Heart left ventricle (tissue), 13 donors: ENCODE results near the gene GPR78.

Experiments
- CTCF ChIP-seq, 12 donors: fragments of 200-600 bp; sonication (generic) in 4 of 12; IDR thresholded peaks; one replicate each; pipeline versions ENCODE4 v1.5.0 to v1.8.0; 2018 to 2022; ENCODE audit warnings: antibody characterized with exemption in 12 of 12, mild to moderate bottlenecking in 5 of 12
- POLR2A ChIP-seq, 2 donors: fragments of 450-650 bp; IDR thresholded peaks; one replicate each; pipeline ENCODE4 v1.6.1; 2017; ENCODE audit warnings: antibody characterized with exemption in 2 of 2, mild to moderate bottlenecking in 2 of 2, moderate library complexity in 2 of 2
- donor health status: ischemic (EF 13 %, LVEDD 7.1; RV severe dilation, severe dysfunction).
- donor health status: DM: no; HTN: yes; CAD: no.
- donor health status: DM: no; HTN: no; CAD: no.
- donor health status: ischemic (EF 25% LVEDD 6.9; RV normal size, moderate dysfunction).
- donor health status: ischemic (EF 25% LVEDD 5.7; RV mildly dilated, moderate dysfunction).
- donor health status: ischemic (EF 35%, LVEDD 5.7; RV mildly dilated, moderate dysfunction).
- donor health status: nonischemic (EF 11% LVEDD 7.7; RV severe dilation, severe dysfunction).
- donor health status: DM: yes; HTN: yes; CAD: no.
- donor health status: PGD.
- donor health status: ischemic (EF 29% LVEDD 5.4; RV normal size, mild dysfunction).
- donor health status: nonischemic (EF 23%, LVEDD 6.1; RV moderate dilation, normal function).

GRCh38 chr4:8586671-8587468 is 6.7 kb downstream of the GPR78 start:
- TF ChIP-seq POLR2A (IDR thresholded peaks at IDR 0.05) (no peak), CTCF (IDR thresholded peaks at IDR 0.05) (no peak)
